ENCODE results near the gene NOSTRIN.

DNA sequence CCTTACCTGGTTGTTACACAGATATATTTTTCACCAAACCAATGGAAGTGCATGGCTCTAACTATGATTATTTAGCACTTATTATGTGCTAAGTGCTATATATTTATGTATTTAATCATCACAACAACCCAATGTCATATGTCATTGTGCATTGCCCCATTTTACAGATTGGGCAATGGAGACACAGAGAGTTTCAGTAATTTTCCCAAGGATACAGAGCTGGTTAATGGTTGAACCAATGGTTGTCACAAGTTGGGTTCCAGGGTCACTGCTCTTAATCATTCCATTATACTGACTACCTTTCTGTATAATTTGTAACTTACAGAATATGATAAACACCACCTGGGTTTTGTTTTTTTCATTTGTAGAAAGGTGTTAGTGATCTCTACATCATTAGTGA lies 29.2 kb downstream of the NOSTRIN start:
- TF ChIP-seq, protein P1, sequence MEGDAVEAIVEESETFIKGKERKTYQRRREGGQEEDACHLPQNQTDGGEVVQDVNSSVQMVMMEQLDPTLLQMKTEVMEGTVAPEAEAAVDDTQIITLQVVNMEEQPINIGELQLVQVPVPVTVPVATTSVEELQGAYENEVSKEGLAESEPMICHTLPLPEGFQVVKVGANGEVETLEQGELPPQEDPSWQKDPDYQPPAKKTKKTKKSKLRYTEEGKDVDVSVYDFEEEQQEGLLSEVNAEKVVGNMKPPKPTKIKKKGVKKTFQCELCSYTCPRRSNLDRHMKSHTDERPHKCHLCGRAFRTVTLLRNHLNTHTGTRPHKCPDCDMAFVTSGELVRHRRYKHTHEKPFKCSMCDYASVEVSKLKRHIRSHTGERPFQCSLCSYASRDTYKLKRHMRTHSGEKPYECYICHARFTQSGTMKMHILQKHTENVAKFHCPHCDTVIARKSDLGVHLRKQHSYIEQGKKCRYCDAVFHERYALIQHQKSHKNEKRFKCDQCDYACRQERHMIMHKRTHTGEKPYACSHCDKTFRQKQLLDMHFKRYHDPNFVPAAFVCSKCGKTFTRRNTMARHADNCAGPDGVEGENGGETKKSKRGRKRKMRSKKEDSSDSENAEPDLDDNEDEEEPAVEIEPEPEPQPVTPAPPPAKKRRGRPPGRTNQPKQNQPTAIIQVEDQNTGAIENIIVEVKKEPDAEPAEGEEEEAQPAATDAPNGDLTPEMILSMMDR (IDR thresholded peaks at IDR 0.05; ENCODE audit: low read depth, low read length): no peak
- no peak for TF ChIP-seq MYC (IDR thresholded peaks at IDR 0.05; ENCODE audit: low read depth, low read length)
- no peak for TF ChIP-seq POLR2A (IDR thresholded peaks at IDR 0.05; ENCODE audit: extremely low read depth, insufficient read length)
